ENCODE measurements around the gene BORCS6. TPM values are rescaled to one million over a fixed set of nuclear protein-coding genes. Genes with fewer than 3 reads are reported as not detected.
A peak's percentile ranks its signal among the peaks of the same experiment; 100 is the strongest.

BORCS6 gene
- total and polyA plus RNA-seq, 9 of the 15 experiments (the other 6 are each of a cell fraction or from before 2014, with no cell fraction given), result 0.01 to 7.4 (median 2.3) TPM

DNA sequence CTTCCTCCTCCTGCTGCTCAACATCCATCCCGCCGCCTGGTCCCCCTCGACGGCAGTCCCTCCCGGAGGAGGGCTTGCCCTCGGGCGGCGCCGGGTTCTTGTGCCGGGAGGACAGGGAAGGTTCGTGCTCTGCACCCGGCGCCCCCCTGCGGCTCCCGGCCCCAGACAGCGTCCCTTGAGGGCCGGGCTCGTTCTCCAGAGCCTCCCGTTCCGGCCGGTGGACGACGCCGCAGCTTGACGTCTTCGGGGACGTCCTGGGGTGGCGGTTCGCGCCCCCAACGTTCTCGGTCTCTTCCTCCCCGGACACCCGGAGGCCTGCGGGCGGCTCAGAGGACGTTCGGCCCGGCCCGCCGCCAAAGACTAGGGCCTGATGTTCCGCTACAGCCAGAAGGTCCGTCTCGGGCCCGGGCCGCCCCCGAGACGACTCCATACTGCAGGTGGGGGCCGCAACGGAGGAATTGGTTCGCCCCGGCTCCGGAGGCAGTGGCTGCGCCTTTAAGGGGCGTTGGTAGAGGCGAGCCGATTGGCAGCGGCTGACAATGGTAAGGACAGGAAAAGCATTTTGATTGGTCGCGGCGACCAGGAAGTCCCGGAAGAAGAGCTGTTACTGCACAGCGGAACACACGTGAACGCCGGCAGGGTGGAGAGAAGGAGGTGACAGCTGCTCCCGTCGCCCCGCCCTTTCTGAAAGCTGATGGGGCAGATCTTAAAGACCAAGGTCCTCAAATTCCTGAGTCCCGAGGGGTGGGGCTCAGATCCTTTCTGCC, at the start of gene BORCS6 (continued):
- TF ChIP-seq ESRRA (IDR thresholded peaks at IDR 0.05; ENCODE audit: borderline replicate concordance, low read depth) (0 out of 2 replicates have a peak, but pooled peaks have one; percentile 9), ASH1L (IDR thresholded peaks at IDR 0.05; ENCODE audit: borderline replicate concordance, low read depth, partially characterized antibody) (peak; percentile 85), NCOA1 (IDR thresholded peaks at IDR 0.05; ENCODE audit: low read depth) (no peak), ZNF324 (CRISPR knock-in tag; IDR thresholded peaks at IDR 0.05) (peak; percentile 86), MXI1 (IDR thresholded peaks at IDR 0.05; ENCODE audit: low read depth, low read length) (peak; percentile 72), MBD2 (IDR thresholded peaks at IDR 0.05; ENCODE audit: borderline replicate concordance, low read depth) (peak; percentile 56; the same call in 1 of the 2 replicates), CSDE1 (IDR thresholded peaks at IDR 0.05) (no peak), BCOR (IDR thresholded peaks at IDR 0.05) (0 out of 2 replicates have a peak, but pooled peaks have one; percentile 16), MYC (IDR thresholded peaks at IDR 0.05; ENCODE audit: low read depth, low read length) (peak; percentile 31; the same call in 1 of the 2 replicates), MYC (CRISPR knock-in tag; IDR thresholded peaks at IDR 0.05; ENCODE audit: borderline replicate concordance, low read depth) (no peak), FOXP1 (CRISPR knock-in tag; IDR thresholded peaks at IDR 0.05) (no peak)
- TF ChIP-seq, protein P1, sequence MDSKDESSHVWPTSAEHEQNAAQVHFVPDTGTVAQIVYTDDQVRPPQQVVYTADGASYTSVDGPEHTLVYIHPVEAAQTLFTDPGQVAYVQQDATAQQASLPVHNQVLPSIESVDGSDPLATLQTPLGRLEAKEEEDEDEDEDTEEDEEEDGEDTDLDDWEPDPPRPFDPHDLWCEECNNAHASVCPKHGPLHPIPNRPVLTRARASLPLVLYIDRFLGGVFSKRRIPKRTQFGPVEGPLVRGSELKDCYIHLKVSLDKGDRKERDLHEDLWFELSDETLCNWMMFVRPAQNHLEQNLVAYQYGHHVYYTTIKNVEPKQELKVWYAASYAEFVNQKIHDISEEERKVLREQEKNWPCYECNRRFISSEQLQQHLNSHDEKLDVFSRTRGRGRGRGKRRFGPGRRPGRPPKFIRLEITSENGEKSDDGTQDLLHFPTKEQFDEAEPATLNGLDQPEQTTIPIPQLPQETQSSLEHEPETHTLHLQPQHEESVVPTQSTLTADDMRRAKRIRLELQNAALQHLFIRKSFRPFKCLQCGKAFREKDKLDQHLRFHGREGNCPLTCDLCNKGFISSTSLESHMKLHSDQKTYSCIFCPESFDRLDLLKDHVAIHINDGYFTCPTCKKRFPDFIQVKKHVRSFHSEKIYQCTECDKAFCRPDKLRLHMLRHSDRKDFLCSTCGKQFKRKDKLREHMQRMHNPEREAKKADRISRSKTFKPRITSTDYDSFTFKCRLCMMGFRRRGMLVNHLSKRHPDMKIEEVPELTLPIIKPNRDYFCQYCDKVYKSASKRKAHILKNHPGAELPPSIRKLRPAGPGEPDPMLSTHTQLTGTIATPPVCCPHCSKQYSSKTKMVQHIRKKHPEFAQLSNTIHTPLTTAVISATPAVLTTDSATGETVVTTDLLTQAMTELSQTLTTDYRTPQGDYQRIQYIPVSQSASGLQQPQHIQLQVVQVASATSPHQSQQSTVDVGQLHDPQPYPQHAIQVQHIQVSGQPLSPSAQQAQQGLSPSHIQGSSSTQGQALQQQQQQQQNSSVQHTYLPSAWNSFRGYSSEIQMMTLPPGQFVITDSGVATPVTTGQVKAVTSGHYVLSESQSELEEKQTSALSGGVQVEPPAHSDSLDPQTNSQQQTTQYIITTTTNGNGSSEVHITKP (IDR thresholded peaks at IDR 0.05; ENCODE audit: partially characterized antibody), result peak; percentile 97
- TF ChIP-seq, protein P2, sequence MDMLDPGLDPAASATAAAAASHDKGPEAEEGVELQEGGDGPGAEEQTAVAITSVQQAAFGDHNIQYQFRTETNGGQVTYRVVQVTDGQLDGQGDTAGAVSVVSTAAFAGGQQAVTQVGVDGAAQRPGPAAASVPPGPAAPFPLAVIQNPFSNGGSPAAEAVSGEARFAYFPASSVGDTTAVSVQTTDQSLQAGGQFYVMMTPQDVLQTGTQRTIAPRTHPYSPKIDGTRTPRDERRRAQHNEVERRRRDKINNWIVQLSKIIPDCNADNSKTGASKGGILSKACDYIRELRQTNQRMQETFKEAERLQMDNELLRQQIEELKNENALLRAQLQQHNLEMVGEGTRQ (CRISPR knock-in tag; IDR thresholded peaks at IDR 0.05), result peak; percentile 79
- TF ChIP-seq, protein P3, sequence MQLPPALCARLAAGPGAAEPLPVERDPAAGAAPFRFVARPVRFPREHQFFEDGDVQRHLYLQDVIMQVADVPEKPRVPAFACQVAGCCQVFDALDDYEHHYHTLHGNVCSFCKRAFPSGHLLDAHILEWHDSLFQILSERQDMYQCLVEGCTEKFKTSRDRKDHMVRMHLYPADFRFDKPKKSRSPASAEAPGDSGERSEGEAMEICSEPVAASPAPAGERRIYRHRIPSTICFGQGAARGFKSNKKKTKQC (CRISPR knock-in tag; IDR thresholded peaks at IDR 0.05), result peak; percentile 58; the same call in 1 of the 2 replicates
- TF ChIP-seq, protein P4, sequence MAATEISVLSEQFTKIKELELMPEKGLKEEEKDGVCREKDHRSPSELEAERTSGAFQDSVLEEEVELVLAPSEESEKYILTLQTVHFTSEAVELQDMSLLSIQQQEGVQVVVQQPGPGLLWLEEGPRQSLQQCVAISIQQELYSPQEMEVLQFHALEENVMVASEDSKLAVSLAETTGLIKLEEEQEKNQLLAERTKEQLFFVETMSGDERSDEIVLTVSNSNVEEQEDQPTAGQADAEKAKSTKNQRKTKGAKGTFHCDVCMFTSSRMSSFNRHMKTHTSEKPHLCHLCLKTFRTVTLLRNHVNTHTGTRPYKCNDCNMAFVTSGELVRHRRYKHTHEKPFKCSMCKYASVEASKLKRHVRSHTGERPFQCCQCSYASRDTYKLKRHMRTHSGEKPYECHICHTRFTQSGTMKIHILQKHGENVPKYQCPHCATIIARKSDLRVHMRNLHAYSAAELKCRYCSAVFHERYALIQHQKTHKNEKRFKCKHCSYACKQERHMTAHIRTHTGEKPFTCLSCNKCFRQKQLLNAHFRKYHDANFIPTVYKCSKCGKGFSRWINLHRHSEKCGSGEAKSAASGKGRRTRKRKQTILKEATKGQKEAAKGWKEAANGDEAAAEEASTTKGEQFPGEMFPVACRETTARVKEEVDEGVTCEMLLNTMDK (IDR thresholded peaks at IDR 0.05; ENCODE audit: borderline replicate concordance, insufficient read depth, low read depth, low read length, poor library complexity, severe bottlenecking), result peak; percentile 58
- TF ChIP-seq, protein P5, sequence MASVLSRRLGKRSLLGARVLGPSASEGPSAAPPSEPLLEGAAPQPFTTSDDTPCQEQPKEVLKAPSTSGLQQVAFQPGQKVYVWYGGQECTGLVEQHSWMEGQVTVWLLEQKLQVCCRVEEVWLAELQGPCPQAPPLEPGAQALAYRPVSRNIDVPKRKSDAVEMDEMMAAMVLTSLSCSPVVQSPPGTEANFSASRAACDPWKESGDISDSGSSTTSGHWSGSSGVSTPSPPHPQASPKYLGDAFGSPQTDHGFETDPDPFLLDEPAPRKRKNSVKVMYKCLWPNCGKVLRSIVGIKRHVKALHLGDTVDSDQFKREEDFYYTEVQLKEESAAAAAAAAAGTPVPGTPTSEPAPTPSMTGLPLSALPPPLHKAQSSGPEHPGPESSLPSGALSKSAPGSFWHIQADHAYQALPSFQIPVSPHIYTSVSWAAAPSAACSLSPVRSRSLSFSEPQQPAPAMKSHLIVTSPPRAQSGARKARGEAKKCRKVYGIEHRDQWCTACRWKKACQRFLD (CRISPR knock-in tag; IDR thresholded peaks at IDR 0.05), result peak; percentile 40; the same call in 1 of the 2 replicates
